GM21447 (cell line): ENCODE results near the gene SYT7.
"Not testable (repeated sequence)": the region's sequence is repeated elsewhere in the genome, so short reads cannot be mapped to it uniquely, and the experiment has no call there.

Experiments
- ATAC-seq: cut with Tn5 transposase; IDR thresholded peaks from one replicate; pipeline ENCODE4 v1.9.1; 2021; ENCODE audit not compliant: unreplicated experiment

Gene SYT7, protein sequence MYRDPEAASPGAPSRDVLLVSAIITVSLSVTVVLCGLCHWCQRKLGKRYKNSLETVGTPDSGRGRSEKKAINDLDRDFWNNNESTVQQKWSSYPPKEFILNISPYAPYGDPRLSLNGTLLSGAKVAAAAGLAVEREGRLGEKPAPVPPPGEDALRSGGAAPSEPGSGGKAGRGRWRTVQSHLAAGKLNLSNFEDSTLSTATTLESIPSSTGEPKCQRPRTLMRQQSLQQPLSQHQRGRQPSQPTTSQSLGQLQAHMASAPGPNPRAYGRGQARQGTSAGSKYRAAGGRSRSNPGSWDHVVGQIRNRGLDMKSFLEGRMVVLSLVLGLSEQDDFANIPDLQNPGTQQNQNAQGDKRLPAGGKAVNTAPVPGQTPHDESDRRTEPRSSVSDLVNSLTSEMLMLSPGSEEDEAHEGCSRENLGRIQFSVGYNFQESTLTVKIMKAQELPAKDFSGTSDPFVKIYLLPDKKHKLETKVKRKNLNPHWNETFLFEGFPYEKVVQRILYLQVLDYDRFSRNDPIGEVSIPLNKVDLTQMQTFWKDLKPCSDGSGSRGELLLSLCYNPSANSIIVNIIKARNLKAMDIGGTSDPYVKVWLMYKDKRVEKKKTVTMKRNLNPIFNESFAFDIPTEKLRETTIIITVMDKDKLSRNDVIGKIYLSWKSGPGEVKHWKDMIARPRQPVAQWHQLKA

GRCh38 chr11:61581030-61581928 lies at the start of gene SYT7:
Gene SYT7, minus strand, starts transcription at chr11:61581076. Its CDS starts 256 bp downstream, at chr11:61580820.
- peak; percentile 80 for ATAC-seq

GRCh38 chr11:61630089-61630488 lies 49.2 kb upstream of the SYT7 start:
- ATAC-seq: no peak

DNA sequence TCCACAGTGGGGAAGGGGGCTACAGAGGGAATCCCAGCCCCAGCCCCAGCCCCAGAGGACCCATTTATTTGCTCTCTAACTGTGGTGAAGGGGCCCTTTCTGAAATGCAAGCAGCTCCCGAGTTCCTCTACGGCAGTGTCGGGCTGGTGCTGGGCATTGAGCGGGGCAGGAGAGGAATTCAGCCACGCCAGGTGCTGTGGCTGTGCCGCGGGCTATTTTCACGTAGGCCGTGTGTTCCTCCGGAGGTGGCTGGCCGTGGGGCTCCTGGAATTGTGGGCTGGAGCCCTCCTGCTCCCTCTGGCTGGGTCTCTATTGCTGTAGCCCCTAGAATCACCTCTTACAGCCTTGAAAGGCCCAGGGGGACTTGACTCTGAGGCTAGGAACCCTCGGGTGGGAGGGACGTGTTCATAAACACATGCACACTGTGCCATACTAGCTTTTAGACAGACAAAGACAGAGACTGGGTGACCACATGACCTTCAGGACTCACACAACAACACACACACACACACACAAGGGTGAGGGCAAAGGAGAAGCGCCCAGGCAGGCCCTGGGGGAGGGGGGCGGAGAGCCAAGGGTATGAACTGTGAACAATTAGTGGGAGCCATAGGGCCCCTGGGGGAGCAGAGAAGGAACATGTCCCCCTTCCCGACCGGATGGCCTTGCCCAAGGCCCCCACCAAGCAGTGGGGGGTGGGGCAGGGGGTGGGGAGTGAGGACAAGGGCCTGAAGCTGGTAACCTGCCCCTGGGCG lies 48.4 kb upstream of the SYT7 start:
- ATAC-seq: no peak

- no peak for ATAC-seq
Measured at GRCh38 chr11:61628662-61628970, 47.7 kb upstream of the SYT7 start.

- ATAC-seq: no peak
Measured at GRCh38 chr11:61627850-61628661, 47.2 kb upstream of the SYT7 start.

- no peak for ATAC-seq
Measured at GRCh38 chr11:61626580-61627380, 45.9 kb upstream of the SYT7 start.

GRCh38 chr11:61625525-61625924 lies 44.6 kb upstream of the SYT7 start:
- ATAC-seq: no peak

- no peak for ATAC-seq
Measured at GRCh38 chr11:61621917-61622585, 41.2 kb upstream of the SYT7 start.

DNA sequence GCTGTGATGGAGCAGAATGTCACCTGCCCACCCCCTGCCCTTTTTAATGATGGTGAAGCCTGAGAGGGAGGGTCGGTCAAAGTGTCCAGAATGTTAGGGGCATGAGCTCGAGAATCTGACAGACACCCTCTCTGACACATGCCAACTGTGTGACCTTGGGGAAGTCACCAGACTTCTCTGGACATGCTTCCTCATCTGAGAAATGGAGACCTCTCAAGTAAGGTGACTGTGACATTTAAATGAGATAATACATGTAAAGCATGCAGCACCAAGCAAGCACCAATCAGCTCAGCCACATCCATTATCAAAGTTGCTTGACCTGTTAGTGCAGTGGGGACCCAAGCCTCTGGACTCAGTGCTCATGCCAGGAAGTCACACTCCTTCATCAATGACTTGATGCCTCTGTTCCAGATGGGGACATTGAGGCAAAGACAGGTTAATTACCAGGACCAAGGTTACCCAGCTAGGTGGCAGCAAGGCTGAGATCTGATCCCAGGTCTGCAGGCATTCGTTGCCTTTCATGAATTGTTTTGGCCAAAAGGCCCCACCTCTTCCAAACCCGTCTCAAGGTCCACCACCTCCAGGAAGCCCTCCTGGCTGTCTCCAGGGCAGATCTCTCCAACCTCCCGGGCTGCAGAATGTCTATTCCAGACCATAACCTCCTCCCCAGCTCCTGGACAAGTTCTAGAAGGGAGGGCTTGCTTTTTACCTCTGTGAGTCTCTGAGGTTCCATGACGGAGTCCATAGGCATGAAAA lies 38.8 kb upstream of the SYT7 start:
- no peak for ATAC-seq

GRCh38 chr11:61618978-61619377 lies 38.1 kb upstream of the SYT7 start:
- ATAC-seq: no peak

DNA sequence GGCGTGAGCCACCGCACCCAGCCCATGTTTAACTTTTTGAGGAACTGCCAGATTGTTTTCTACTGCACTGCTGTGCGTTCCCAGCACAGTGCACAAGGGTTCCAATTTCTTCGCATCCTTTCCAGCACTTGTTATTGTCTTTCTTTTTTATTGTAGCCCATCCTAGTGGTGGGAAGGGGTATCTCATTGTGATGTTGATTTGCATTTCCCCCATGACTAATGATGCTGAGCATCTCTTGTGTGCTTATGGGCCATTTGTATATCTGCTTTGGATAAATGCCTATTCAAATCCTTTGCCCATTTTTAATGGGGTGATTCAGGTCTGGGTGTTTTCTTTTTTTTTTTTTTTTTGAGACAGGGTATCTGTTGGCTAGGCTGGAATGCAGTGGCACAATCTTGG lies 36.6 kb upstream of the SYT7 start:
- no peak for ATAC-seq

DNA sequence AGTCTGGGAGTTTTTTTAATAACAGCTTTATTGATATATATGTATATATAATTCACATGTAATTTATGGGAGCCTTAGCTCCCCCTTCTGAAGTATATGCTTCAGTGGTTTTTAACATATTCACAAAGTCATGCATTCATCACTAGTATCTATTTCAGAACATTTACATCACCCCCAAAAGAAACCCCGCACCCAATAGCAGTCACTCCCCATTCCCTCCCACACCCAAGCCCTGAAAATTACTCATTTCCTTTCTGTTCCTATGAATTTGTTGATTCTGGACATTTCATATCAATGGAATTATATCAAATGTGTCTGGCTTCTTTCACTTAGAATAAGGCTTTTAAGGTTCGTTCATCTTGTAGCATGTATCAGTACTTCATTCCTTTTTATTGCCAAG lies 35.6 kb upstream of the SYT7 start:
- ATAC-seq: no peak

DNA sequence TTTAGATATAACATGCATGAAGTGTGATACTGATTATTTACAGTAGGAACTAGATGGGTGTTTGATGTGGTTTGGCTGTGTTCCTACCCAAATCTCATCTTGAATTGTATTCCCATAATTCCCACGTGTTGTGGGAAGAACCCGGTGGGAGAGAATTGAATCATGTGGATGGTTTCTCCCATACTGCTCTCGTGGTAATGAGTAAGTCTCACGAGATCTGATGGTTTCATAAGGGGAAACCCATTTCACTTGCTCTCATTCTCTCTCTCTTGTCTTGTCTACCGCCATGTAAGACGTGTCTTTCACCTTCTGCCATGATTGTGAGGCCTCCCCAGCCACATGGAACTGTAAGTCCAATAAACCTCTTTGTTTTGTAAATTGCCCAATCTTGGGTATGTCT lies 33.9 kb upstream of the SYT7 start:
- ATAC-seq: not testable (repeated sequence)

DNA sequence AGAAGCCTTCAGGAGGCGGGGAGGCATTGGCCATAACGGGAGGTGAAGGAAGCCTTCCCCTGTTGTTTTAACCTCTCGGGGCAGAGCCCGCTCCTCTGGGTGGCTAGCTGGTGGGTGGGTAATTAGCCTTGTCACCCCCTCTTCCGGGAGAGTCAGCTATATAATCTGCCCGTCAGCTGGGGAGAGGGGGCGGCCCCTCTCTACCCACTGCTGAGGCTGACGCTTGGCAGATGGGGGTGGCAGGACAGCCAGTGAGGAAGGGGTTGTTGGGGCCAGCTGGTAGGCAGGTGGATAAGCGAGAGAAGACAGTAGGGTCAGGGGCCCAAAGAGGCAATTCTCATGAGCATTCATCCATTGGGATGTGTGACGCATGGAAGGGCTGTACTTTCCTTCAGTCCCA lies 33.0 kb upstream of the SYT7 start:
- ATAC-seq: no peak

- no peak for ATAC-seq
Measured at GRCh38 chr11:61613051-61613450, 32.2 kb upstream of the SYT7 start.

GRCh38 chr11:61611309-61611708 lies 30.4 kb upstream of the SYT7 start:
- no peak for ATAC-seq

DNA sequence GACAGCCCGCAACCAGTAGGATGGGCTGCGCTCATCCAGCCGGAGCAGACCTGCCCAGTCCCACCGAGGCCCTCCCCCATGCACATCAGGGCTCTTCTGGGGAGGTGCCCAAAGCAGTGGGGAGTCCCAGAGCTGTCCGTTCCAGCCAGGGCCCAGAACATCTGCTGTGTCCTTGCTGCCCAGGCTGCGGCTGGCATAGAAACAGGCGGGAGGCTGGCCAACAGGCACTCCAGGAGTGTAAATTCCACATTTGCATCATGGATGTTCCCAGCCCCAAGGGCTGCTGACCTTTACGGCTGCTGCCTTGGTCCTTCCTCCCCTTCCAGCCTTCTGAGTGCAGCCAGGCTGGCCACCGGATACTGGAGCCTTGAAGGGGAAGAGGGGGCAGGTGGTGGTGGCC lies 30.0 kb upstream of the SYT7 start:
- ATAC-seq: no peak

- ATAC-seq: no peak
Measured at GRCh38 chr11:61609980-61610366, 29.1 kb upstream of the SYT7 start.
